HG03575 (cell line): ENCODE measurements around the gene TGM2.
"Not testable (repeated sequence)": the region's sequence is repeated elsewhere in the genome, so short reads cannot be mapped to it uniquely, and the experiment has no call there.

Source experiments
- ATAC-seq: cut with Tn5 transposase; IDR thresholded peaks from one replicate; pipeline ENCODE4 v1.9.1; 2021; ENCODE audit not compliant: unreplicated experiment, insufficient number of reproducible peaks, low FRiP score; ENCODE audit errors: extremely low read depth

The TGM2 gene

GRCh38 chr20:38111366-38112232 lies 53.5 kb downstream of the TGM2 start:
- ATAC-seq = no peak

- ATAC-seq = no peak
Measured at GRCh38 chr20:38110525-38111178, 54.4 kb downstream of the TGM2 start.

- no peak for ATAC-seq
Measured at GRCh38 chr20:38109591-38110524, 55.2 kb downstream of the TGM2 start.

GRCh38 chr20:38108986-38109541 lies 56.0 kb downstream of the TGM2 start:
- no peak for ATAC-seq

- no peak for ATAC-seq
Measured at GRCh38 chr20:38108438-38108985, 56.6 kb downstream of the TGM2 start.

- not testable (repeated sequence) for ATAC-seq
Measured at GRCh38 chr20:38107916-38108315, 57.2 kb downstream of the TGM2 start.

- not testable (repeated sequence) for ATAC-seq
Measured at GRCh38 chr20:38107386-38107785, 57.7 kb downstream of the TGM2 start.

GRCh38 chr20:38106461-38106860 lies 58.6 kb downstream of the TGM2 start:
- ATAC-seq = no peak

GRCh38 chr20:38104285-38104684 lies 60.8 kb downstream of the TGM2 start:
- no peak for ATAC-seq

GRCh38 chr20:38102206-38102605 lies 62.9 kb downstream of the TGM2 start:
- not testable (repeated sequence) for ATAC-seq

- no peak for ATAC-seq
Measured at GRCh38 chr20:38098952-38099351, 66.1 kb downstream of the TGM2 start.

- ATAC-seq = no peak
Measured at GRCh38 chr20:38095017-38095686, 69.9 kb downstream of the TGM2 start.

- ATAC-seq = no peak
Measured at GRCh38 chr20:38094373-38094891, 70.6 kb downstream of the TGM2 start.

GRCh38 chr20:38093641-38094077 lies 71.4 kb downstream of the TGM2 start:
- no peak for ATAC-seq

- no peak for ATAC-seq
Measured at GRCh38 chr20:38092915-38093314, 72.2 kb downstream of the TGM2 start.

- no peak for ATAC-seq
Measured at GRCh38 chr20:38092260-38092857, 72.7 kb downstream of the TGM2 start.

GRCh38 chr20:38091441-38092216 lies 73.4 kb downstream of the TGM2 start:
- no peak for ATAC-seq
